Tongue (tissue), 2 donors: ENCODE measurements around the gene KIT. TPM values are rescaled to one million over a fixed set of nuclear protein-coding genes. Genes with fewer than 3 reads are reported as not detected.

Source experiments
- DNase-seq: peaks from one replicate; pipeline ENCODE4 v3.0.0-alpha.2; 2015
- total RNA-seq: library from RNA; depleted of rRNA; stranded (reverse); fragments of >200 nt; gene quantifications from one replicate; pipeline ENCODE4 v1.2.3, GENCODE V29; 2014

The KIT gene
- total RNA-seq, 1 donor from 2014 or later = 17.6 TPM

DNA sequence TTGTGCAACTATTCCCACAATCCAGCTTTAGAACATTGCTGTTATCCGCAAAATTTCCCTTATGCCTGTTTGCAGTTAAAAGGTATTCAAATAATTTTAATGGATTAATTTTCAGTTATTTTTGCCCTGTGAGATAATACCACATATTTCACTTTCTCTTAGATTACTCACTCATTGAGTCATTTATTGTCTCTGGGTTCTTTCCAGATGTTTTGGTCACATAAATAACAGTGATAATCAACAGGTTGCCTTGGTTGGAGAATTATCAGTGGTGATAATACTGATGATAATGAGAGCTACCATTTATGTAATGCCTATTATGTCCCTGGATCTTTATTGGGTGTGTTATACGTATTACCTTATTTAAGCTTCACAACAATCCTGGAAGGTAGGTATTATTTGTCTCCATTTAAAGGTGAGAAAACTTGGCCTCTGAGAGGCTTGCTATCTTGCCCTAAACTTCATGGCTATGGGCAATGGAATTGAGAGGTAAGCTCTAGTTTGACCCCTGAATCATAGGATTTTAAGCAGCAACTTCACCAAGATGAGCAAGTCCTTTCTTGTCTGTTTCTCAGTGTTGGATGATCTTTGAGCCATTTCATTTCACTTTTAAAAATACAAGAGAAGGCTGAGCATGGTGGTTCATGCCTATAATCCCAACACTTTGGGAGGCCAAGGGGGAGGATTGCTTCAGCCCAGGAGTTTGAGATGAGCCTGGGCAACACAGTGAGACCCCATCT is 87.4 kb downstream of the KIT start:
- DNase-seq = no peak

DNA sequence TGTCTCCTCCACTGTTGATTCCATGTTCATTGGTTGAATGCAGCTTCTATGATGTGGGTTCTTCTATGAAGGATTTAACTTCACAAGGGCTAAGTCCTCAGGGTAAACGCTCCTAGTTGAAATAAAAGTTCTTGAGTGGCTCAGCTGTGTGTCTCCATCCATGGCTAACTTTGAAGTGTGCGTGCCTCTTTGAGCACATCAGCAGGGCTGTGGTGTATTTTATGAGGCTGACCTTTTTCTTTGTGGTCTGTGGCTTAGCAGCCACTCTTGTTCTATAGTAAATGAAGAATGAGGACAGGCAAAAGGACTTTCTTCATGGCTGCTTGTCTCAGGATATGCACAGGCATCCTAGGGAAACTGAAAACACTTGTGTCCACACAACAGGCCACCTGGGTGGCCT is 88.5 kb downstream of the KIT start:
- DNase-seq = no peak

DNA sequence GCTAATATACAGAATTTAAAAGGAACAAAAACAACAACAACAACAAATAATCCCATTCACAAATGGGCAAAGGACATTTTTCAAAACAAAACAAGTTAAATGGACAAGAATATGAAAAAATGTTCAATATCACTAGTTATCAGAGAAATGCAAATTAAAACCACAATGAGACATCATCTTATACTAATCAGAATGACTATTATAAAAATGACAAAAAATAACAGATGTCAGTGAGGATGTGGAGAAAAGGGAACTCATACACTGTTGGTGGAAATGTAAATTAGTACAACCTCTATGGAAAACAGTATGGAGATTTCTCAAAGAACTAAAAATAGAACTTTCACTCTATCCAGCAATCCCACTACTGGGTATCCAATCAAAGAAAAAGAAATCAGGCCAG is 92.6 kb downstream of the KIT start:
- no peak for DNase-seq

DNA sequence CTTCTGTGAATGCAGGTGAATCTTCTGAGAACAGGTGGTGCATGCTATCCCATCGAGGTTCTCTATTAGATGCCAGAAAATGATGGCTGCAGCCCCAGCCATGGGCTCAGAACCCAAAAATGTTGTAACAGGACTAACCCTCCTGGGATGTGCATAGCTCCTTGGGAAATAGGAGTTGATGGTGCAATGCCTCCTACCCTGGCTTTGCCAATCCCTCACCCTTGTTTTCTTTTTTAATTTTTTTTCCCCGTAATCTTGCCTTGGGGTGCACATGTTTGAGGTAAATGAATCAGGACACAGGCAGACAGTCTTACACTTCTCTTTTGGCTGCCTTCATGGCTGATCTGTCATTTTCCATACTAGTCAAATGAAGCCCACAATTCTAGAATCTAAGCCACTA is 96.6 kb downstream of the KIT start:
- no peak for DNase-seq

DNA sequence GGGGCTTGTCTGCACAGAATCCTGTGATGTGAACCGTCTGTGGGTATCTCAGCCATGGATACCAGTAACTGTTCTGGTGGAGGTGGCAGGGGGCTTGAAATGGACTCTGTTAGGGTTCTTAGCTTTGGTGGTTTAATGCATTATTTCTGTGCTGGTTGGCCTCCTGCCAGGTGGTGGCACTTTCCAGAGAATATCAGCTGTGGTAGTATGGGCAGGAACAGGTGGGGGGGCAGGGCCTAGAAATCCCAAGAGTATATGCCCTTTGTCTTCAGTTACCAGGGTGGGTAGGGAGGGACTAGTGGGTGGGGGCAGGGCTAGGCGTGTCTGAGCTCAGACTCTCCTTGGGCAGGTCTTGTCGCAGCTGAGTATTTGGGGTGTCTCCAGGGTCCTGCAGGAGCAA is 106.7 kb downstream of the KIT start:
- DNase-seq = peak; percentile 75

DNA sequence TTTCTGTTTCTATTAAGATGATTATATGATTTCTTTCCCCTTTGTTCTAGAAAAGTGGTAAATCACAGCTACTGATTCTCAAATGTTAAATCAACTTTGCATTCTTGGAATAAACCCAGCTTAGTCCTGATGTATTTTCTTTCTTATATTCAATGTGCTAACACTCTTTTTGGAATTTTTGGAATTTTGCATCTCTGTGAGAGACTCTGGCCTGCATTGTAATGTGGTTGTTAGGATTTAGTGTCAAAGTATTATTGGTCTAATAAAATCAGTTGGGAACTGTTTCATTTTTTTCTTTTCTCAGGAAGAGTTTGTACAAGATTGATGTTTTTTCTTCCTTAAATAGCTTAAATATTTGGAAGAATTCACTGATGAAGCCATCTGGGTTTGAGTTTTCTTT is 109.6 kb downstream of the KIT start:
- no peak for DNase-seq

DNA sequence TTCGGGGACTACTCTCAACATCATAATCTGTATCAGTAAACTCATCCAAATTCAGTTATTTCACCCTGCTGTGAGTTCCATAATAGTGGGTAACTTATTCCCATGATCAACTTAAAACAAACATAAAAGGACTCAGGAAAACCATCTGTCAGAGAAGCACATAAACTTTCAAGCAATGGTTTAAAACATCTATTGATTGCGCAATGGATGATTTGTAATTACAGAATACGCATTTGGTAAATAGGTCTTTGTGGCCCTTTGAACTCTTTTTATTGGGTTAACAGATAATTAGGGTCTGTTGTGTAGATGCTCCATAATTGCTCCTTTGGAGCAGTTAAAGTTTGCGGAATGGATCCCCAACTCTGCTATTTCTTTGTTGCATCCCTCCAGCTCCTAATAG is 115.3 kb downstream of the KIT start:
- no peak for DNase-seq

DNA sequence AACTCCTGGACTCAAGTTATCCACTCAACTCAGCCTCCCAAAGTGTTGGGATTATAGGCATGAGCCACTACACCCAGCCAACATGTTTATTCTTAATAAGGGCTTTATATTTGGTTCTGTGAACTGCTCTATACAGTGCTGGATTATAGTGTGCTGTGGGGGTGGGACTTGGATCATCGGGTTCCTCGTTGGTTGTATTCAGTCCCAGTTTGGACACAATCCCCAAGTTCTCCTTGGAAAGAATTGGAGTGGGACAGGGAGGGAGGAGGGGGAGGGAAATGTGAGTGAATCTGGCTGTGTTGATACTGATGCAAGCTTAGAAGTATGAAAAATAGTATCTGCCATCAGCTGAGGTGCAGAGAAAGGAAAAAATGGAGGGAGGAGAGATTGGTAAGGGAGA is 121.3 kb downstream of the KIT start:
- no peak for DNase-seq

DNA sequence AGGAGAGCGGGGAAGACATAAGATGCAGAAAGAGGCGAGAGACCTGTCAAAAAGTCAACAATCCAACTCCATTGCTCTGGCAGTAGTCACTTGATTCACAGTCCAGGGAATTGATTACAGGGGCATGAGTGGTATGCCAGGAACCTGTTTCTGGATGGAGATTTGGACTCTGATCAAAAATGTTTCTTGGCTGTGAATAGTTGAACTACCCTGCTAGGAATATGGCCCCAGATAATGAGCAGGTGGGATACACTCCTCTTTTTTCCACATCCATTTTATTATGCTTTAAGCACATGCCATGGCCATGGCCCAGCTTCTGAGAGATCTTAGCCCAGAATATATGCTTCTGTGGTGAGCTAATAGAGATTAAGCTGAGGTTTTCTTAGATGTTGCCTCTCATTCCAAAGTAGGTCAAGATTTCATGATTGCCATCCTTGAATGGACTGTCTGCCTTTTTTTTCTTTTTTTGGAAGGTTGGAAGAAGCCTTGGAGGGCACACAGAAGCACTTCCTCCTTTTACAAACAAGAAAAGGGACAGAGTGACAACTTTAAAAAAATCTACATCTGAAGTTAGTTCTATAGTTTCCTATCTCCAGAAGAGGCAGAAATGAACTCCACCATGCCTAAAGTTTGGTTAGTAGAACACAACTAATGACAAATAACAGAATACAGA is 121.9 kb downstream of the KIT start:
- DNase-seq = peak; percentile 17

DNA sequence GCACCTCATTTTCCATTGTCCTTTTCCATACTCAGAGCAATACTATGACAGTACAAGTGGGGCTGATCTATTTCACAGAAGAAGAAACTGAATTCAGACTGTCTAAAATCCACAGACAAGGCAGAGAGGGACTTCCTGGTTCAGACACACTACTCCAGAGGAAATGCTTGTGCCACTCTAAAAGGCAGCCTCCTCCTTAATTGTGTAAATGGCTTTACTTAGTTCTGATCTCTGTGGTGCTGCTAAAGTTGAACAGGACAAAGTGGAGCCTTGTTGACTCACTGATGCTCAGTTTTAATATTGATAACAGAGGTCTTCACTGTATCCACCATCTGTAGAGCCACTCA is 122.4 kb downstream of the KIT start:
- no peak for DNase-seq

DNA sequence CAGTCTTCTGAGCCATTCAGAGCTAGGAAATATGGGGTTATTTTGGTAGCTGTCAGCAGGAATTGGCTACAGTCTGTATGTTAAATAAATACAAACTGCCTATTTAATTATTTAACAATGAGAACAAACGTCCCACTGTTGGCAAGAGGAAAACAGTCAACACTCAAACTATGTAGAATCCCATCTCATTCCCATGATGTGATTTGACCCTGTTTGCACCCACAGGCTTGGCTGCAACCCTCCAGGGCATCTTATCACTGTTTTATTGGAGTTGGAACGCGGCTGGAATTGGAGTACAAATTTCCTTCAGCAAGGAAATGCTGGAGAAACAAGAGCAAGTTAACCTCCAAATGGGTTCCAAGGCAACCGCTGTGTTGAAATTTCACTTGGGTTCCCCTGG is 124.0 kb downstream of the KIT start:
- peak; percentile 22 for DNase-seq

DNA sequence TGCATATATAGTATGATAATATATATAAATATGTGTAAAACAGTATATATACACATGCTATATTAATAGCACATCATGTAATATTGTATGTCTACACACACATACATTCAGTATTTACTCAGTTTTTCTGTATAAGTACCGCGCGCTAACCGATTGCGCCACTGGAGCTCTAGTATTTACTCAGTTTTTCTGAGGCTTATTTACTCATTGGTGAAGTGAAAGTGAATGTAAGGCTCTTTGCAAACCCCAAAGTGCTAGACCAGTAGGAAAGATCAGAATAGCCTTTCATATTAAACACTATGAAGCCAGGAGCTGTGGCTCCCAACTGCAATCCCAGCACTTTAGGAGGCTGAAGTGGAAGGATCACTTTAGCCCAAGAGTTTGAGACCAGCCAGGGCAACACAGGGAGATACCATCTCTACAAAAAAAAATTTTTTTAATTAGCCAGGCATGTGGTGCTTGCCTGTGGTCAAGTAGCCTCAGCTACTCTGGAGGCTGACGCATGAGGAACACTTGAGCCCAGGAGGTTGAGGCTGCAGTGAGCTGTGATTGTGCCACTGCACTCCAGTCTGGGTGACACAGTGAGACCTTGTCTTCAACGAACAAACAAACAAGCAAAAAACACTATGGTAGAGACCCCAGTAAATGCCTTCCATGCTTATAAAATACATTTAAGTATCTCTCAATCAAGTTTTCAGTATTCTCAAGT is 125.8 kb downstream of the KIT start:
- no peak for DNase-seq

DNA sequence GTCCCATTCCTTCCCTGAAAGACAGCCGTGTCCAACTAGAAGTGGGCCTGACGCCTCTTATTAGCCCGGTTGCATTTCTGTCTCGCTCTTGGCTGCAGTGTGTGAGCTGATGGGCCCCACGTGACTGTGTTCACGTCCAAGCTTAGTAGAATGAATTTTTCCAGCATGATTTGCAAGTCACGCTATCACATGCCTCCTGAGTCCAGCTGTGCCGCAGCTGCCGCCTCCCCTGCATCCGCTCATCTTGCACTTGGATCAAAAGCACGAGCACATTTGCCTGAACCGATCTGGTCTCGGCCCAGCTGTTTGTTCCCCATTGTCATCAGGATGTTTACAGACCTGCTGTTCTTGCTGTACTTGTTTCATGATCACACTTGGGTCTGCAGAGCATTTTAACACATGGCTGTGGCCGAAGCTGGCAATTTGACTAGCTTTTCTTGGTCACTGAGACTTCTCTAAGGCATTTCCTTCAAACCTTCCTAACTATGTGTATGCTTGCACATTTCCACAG is 126.5 kb downstream of the KIT start:
- DNase-seq = peak; percentile 97
